Panc1 (cell line): ENCODE measurements around the gene MYO7A. TPM values are rescaled to one million over a fixed set of nuclear protein-coding genes. Genes with fewer than 3 reads are reported as not detected.

ENCODE experiments used
- ATAC-seq: fragments of 200-7000 bp; cut with Tn5 transposase; 2 replicates; pipeline ENCODE4 v1.9.1; 2020; ENCODE audit warnings: mild to moderate bottlenecking, moderate library complexity
- BruUV-seq: library from RNA; stranded (reverse); fragments of 400-500 nt; replicated peaks from 2 replicates; lab custom pipeline; 2021; lab: Mats Ljungman, UMichigan
- CTCF ChIA-PET: fragments of 300-600 bp; sonication (Branson Sonifier 250); formaldehyde crosslinking; loops from one replicate; lab custom pipeline; 2022; ENCODE audit warnings: antibody characterized with exemption; lab: Charles Lee
- POLR2A ChIA-PET: fragments of 300-600 bp; sonication (Branson Sonifier 250); formaldehyde crosslinking; loops from one replicate; lab custom pipeline; 2022; ENCODE audit warnings: antibody characterized with exemption; lab: Charles Lee
- DNase-seq: peaks from one replicate; pipeline ENCODE4 v3.0.0-alpha.2; 2010; ENCODE audit warnings: low read depth, low spot score
- H3K27ac ChIP-seq: 2 replicates; pipeline ENCODE4 v1.5.1; 2011; ENCODE audit warnings: mild to moderate bottlenecking, low read length, inconsistent platforms
- H3K27me3 ChIP-seq: fragments of 200-500 bp; sonication (Bioruptor generic); 2 replicates; pipeline ENCODE4 v1.6.0; 2014; ENCODE audit warnings: low read length, inconsistent platforms; ENCODE audit not compliant: control insufficient read depth, insufficient read depth
- H3K36me3 ChIP-seq: fragments of 200-500 bp; sonication (Bioruptor generic); 2 replicates; pipeline ENCODE4 v1.5.1; 2014; ENCODE audit warnings: inconsistent platforms, mild to moderate bottlenecking, low read length, moderate library complexity; ENCODE audit not compliant: control insufficient read depth, insufficient read depth
- H3K4me1 ChIP-seq: 2 replicates; pipeline ENCODE4 v1.5.1; 2011; ENCODE audit warnings: inconsistent platforms, mild to moderate bottlenecking, low read length, moderate library complexity; ENCODE audit not compliant: control insufficient read depth, insufficient read depth
- H3K4me3 ChIP-seq, 2 experiments: 2 replicates each; pipeline ENCODE4 v1.5.1; 2011 to 2012; ENCODE audit warnings: low read depth in 2 of 2, low read length in 2 of 2, mild to moderate bottlenecking in 2 of 2, inconsistent platforms in 1 of 2, moderate library complexity in 1 of 2
- H3K9me3 ChIP-seq: fragments of 200-500 bp; sonication (Bioruptor generic); 2 replicates; pipeline ENCODE4 v1.5.1; 2014; ENCODE audit warnings: low read depth, mild to moderate bottlenecking, inconsistent platforms, low read length, moderate library complexity; ENCODE audit not compliant: control insufficient read depth, insufficient read depth
- CTCF ChIP-seq: fragments of 450-650 bp; IDR thresholded peaks from 2 replicates; pipeline ENCODE4 v1.5.1; 2017; ENCODE audit warnings: mild to moderate bottlenecking
- POLR2AphosphoS5 ChIP-seq: IDR thresholded peaks from 2 replicates; pipeline ENCODE4 v1.6.1; 2012; ENCODE audit warnings: mild to moderate bottlenecking, low read depth, low read length, moderate library complexity
- REST ChIP-seq, 2 experiments: IDR thresholded peaks; 2 replicates each; pipeline ENCODE4 v1.6.1; 2011 to 2012; ENCODE audit warnings: low read depth in 2 of 2, control low read depth in 1 of 2, low read length in 1 of 2, mild to moderate bottlenecking in 1 of 2, moderate library complexity in 1 of 2; ENCODE audit not compliant: insufficient read depth in 1 of 2
- SIN3A ChIP-seq: IDR thresholded peaks from 2 replicates; pipeline ENCODE4 v1.6.1; 2012; ENCODE audit warnings: low read depth, mild to moderate bottlenecking, low read length, moderate library complexity, borderline replicate concordance; ENCODE audit not compliant: insufficient read depth
- TCF7L2 ChIP-seq: IDR thresholded peaks from 2 replicates; pipeline ENCODE4 v1.6.1; 2011; ENCODE audit warnings: mild to moderate bottlenecking, low read depth, low read length, inconsistent platforms
- in situ Hi-C: cut with HindIII; loops from 2 replicates; pipeline ENCODE4 v1.10.0; 2016; ENCODE audit warnings: low sequenced_read_pairs, low pct_unique_long_range_greater_than_20kb
- intact Hi-C: fragments of 100-400 bp; cut with micrococcal nuclease; formaldehyde crosslinking; loops from one replicate; pipeline ENCODE4 v1.10.0; 2022; ENCODE audit not compliant: unreplicated experiment
- total RNA-seq: library from RNA; stranded (reverse); gene quantifications from one replicate; pipeline ENCODE4 v1.2.1, GENCODE V29; 2021; ENCODE audit not compliant: unreplicated experiment

The MYO7A gene
- total RNA-seq, 1 experiment from 2014 or later = 1.3 TPM

GRCh38 chr11:77102246-77103210 is 25.5 kb upstream of the MYO7A start, which contains the start of gene OMP:
Gene OMP, plus strand, starts transcription at chr11:77102840. Its CDS starts 0 bp downstream, at chr11:77102840.
- BruUV-seq = no TSS peak
- no peaks in the 10 kb centered on the region for H3K27me3 ChIP-seq
- H3K9me3 ChIP-seq = no peaks in the 10 kb centered on the region
- DNase-seq (no peak), ATAC-seq (no peak)
- TF ChIP-seq POLR2AphosphoS5 = no peak
- no peak for TF ChIP-seq SIN3A
- TF ChIP-seq TCF7L2 = no peak
- TF ChIP-seq CTCF = no peak
- TF ChIP-seq REST (IDR thresholded peaks at IDR 0.05; ENCODE audit: insufficient read depth in 1 of 2, low read depth in 2 of 2, low read length in 1 of 2) = no peak
- no peaks in the 10 kb centered on the region for H3K36me3 ChIP-seq
- peaks cover 12% of the 10 kb centered on the region for H3K4me1 ChIP-seq
- no peak within 1 kb of the TSS for H3K27ac ChIP-seq
- in situ Hi-C loops = no loop called here
- intact Hi-C loops = no loop called here
- ChIA-PET POLR2A (interaction anchor here (0.6 kb wide), 1 partner anchor 55 kb away, joined by 3 read pairs; no protein-coding TSS in a partner anchor), CTCF (interaction anchor here (0.7 kb wide), 1 partner anchor 11 kb away, joined by 4 read pairs; no protein-coding TSS in a partner anchor)
- H3K4me3 ChIP-seq = no peak within 1 kb of the TSS

GRCh38 chr11:77103319-77103718 is 24.7 kb upstream of the MYO7A start:
- no peaks in the 10 kb centered on the region for H3K36me3 ChIP-seq
- no peaks in the 10 kb centered on the region for H3K9me3 ChIP-seq
- ChIA-PET CTCF (interaction anchor here (0.7 kb wide), 1 partner anchor 12 kb away, joined by 4 read pairs; no protein-coding TSS in a partner anchor), POLR2A (no interaction called here)
- in situ Hi-C loops = no loop called here
- H3K27me3 ChIP-seq = no peaks in the 10 kb centered on the region
- no peak for ATAC-seq
- no peak for DNase-seq
- no peak overlapping the region for H3K4me3 ChIP-seq
- intact Hi-C loops = no loop called here
- TF ChIP-seq POLR2AphosphoS5 (no peak), REST (IDR thresholded peaks at IDR 0.05; ENCODE audit: insufficient read depth in 1 of 2, low read depth in 2 of 2, low read length in 1 of 2) (no peak), TCF7L2 (no peak), CTCF (no peak), SIN3A (no peak)
- no TSS peak for BruUV-seq
- H3K27ac ChIP-seq = no peak overlapping the region
- H3K4me1 ChIP-seq = peaks cover 19% of the 10 kb centered on the region
